GM12878 (cell line): Measurements from ENCODE around the gene TMEM120B. TPM values are rescaled to one million over a fixed set of nuclear protein-coding genes. Genes with fewer than 3 reads are reported as not detected.

Experiments used
- ATAC-seq: fragments of 200-7000 bp; cut with Tn5 transposase; 3 replicates; pipeline ENCODE4 v1.9.1; 2020; ENCODE audit warnings: mild to moderate bottlenecking, moderate library complexity
- BruUV-seq: library from RNA; stranded (reverse); fragments of 400-500 nt; replicated peaks from 2 replicates; lab custom pipeline; 2021; lab: Mats Ljungman, UMichigan
- CTCF ChIA-PET: fragments of 300-600 bp; sonication (Branson Sonifier 250); formaldehyde crosslinking; extraction: SDS; loops from one replicate; lab custom pipeline; 2021; ENCODE audit warnings: inconsistent platforms; lab: Yijun Ruan, JAX
- POLR2A ChIA-PET: fragments of 350-600 bp; formaldehyde crosslinking; extraction: SDS; loops from one replicate; lab custom pipeline; 2021; ENCODE audit warnings: inconsistent platforms; lab: Charles Lee
- RAD21 ChIA-PET: fragments of 300-600 bp; sonication (Branson Sonifier 250); formaldehyde crosslinking; loops from one replicate; lab custom pipeline; 2023; ENCODE audit warnings: antibody characterized with exemption; ENCODE audit not compliant: unreplicated experiment; lab: Charles Lee
- SMC1A ChIA-PET: fragments of 300-600 bp; sonication (Branson Sonifier 250); formaldehyde crosslinking; loops from one replicate; lab custom pipeline; 2023; ENCODE audit not compliant: unreplicated experiment, uncharacterized antibody; lab: Charles Lee
- DNase-seq: peaks from one replicate; pipeline ENCODE4 v3.0.0-alpha.2; 2011; ENCODE audit warnings: low read depth, low spot score
- FAIRE-seq: peaks from 3 replicates; lab custom pipeline; 2011; peaks lifted over from hg19 to GRCh38; lab: Jason Lieb, UNC
- H2AFZ ChIP-seq: 2 replicates; pipeline ENCODE4 v1.6.0; 2011; ENCODE audit warnings: low read depth, low read length, control low read depth; ENCODE audit not compliant: control insufficient read depth
- H3K27ac ChIP-seq: 2 replicates; pipeline ENCODE4 v1.5.1; 2011; ENCODE audit warnings: control low read depth; ENCODE audit not compliant: control insufficient read depth, insufficient read depth
- H3K27me3 ChIP-seq, 2 experiments: replicated peaks in 1 of 2; 2 replicates each; pipeline versions ENCODE4 v1.6.0 to v1.6.1; 2011; ENCODE audit warnings: low read length in 1 of 2; ENCODE audit not compliant: control insufficient read depth in 2 of 2, insufficient read depth in 2 of 2
- H3K36me3 ChIP-seq, 2 experiments: 2 replicates each; pipeline ENCODE4 v1.5.1; 2011; ENCODE audit warnings: low read length in 1 of 2; ENCODE audit not compliant: control insufficient read depth in 2 of 2, insufficient read depth in 2 of 2
- H3K4me1 ChIP-seq: 2 replicates; pipeline ENCODE4 v1.6.1; 2011; ENCODE audit warnings: mild to moderate bottlenecking, low read length, moderate library complexity, mixed read lengths; ENCODE audit not compliant: control insufficient read depth, insufficient read depth
- H3K4me2 ChIP-seq: 2 replicates; pipeline ENCODE4 v1.6.0; 2011; ENCODE audit warnings: control low read depth; ENCODE audit not compliant: control insufficient read depth, insufficient read depth
- H3K4me3 ChIP-seq: fragments of 200-600 bp; sonication (generic); 2 replicates; pipeline ENCODE4 v1.5.1; 2016
- H3K79me2 ChIP-seq: 2 replicates; pipeline ENCODE4 v1.6.0; 2011; ENCODE audit warnings: low read length; ENCODE audit not compliant: control insufficient read depth, insufficient read depth
- H3K9ac ChIP-seq: 2 replicates; pipeline ENCODE4 v1.8.0; 2011; ENCODE audit warnings: low read length, control low read depth, mixed read lengths; ENCODE audit not compliant: control insufficient read depth, insufficient read depth
- H3K9me3 ChIP-seq: replicated peaks from 3 replicates; pipeline ENCODE4 v1.5.1; 2011; ENCODE audit warnings: mild to moderate bottlenecking, low read length; ENCODE audit not compliant: control insufficient read depth, insufficient read depth
- H4K20me1 ChIP-seq: 2 replicates; pipeline ENCODE4 v1.6.0; 2011; ENCODE audit not compliant: control insufficient read depth, insufficient read depth
- BCL11A ChIP-seq: IDR thresholded peaks from 2 replicates; pipeline ENCODE4 v1.6.1; 2011; ENCODE audit warnings: low read depth, low read length
- CBX5 ChIP-seq: sonication (generic); IDR thresholded peaks from 2 replicates; pipeline ENCODE4 v1.6.1; 2016; ENCODE audit warnings: low read depth, moderate library complexity, mild to moderate bottlenecking, inconsistent platforms
- FOS ChIP-seq: IDR thresholded peaks from 3 replicates; pipeline ENCODE4 v1.6.1; 2011; ENCODE audit warnings: borderline replicate concordance; ENCODE audit not compliant: insufficient read length; ENCODE audit errors: extremely low read depth
- NRF1 ChIP-seq: conservative IDR thresholded peaks from 2 replicates; pipeline ENCODE4 v1.6.1; 2011; ENCODE audit warnings: mild to moderate bottlenecking, low read depth, low read length, improper control_type of control experiment
- SIX5 ChIP-seq: IDR thresholded peaks from 2 replicates; pipeline ENCODE4 v1.6.1; 2011; ENCODE audit warnings: mild to moderate bottlenecking, low read depth, low read length, moderate library complexity; ENCODE audit not compliant: severe bottlenecking
- WGBS: methylation state at CpG from one replicate; pipeline ENCODE4 v1.1.6; 2016; ENCODE audit warnings: low lambda C conversion rate; ENCODE audit not compliant: insufficient replicate concordance, insufficient coverage; ENCODE audit errors: missing lambda C conversion rate; 5-methylcytosine and 5-hydroxymethylcytosine counted together
- in situ Hi-C: fragments of 300-500 bp; cut with MboI; formaldehyde crosslinking; loops from 9 replicates; pipeline ENCODE4 v1.14.3; 2018; ENCODE audit warnings: mixed read lengths
- intact Hi-C: fragments of 100-400 bp; cut with micrococcal nuclease; formaldehyde crosslinking; loops from one replicate; pipeline ENCODE4 v1.14.2; 2022; ENCODE audit not compliant: unreplicated experiment
- polyA plus RNA-seq, 11 experiments: library from polyadenylated mRNA; depleted of rRNA in 4 of 11; unstranded in 6 of 11; stranded (reverse) in 5 of 11; fragments of >200 nt; fragmentation: Nextera tagmentation in 4 of 11; fragmentation: Illumina TruSeq in 1 of 11; extraction: Ambion mirVana in 4 of 11; extraction: Trizol in 1 of 11; gene quantifications; 1 replicate in 1 of 11; 2 replicates in 10 of 11; pipeline versions ENCODE4 v1.2.1 to v1.2.3, GENCODE V29; 2011 to 2016; ENCODE audit warnings: inconsistent platforms in 2 of 11, missing spikeins in 2 of 11, low read depth in 1 of 11
- total RNA-seq, 4 experiments: library from RNA; depleted of rRNA in 3 of 4; stranded (reverse); fragments of >200 nt in 3 of 4; fragmentation: Illumina TruSeq in 1 of 4; extraction: Trizol in 1 of 4; gene quantifications; 2 replicates each; pipeline versions ENCODE4 v1.2.1 to v1.2.3, GENCODE V29; 2013 to 2021
- TF ChIP-seq, protein P1 (sequence below): IDR thresholded peaks from 2 replicates; pipeline ENCODE4 v1.6.1; 2012; ENCODE audit warnings: mild to moderate bottlenecking, low read depth, low read length
- TF ChIP-seq, protein P2 (sequence below): fragments of 450-650 bp; IDR thresholded peaks from 2 replicates; pipeline ENCODE4 v1.6.1; 2017; ENCODE audit warnings: mild to moderate bottlenecking, moderate library complexity

TMEM120B gene
- total and polyA plus RNA-seq, 10 of the 15 experiments (the other 5 are each of a cell fraction or from before 2014, with no cell fraction given) = 4.0 to 26.2 (median 9.2) TPM

GRCh38 chr12:121701667-121702277, 10.8 kb upstream of the TMEM120B start:
- Histone ChIP-seq H3K79me2 (no peaks in the 10 kb centered on the region), H3K4me3 (no peak overlapping the region), H3K27me3 (no peaks in the 10 kb centered on the region; a peak in 1 of 4 replicates), H3K4me2 (no peak overlapping the region), H3K9ac (no peak overlapping the region), H4K20me1 (no peaks in the 10 kb centered on the region), H3K4me1 (no peaks in the 10 kb centered on the region), H3K9me3 (no peaks in the 10 kb centered on the region), H2AFZ (no peak overlapping the region), H3K36me3 (no peaks in the 10 kb centered on the region), H3K27ac (no peak overlapping the region)
- SMC1A ChIA-PET = interaction anchor here (0.5 to 2.2 kb wide), 7 partner anchors 10 to 110 kb away, joined by 3 to 11 read pairs (median 5); partner anchors contain the start of genes RHOF and TMEM120B
- 69% methylated on average over 3 of the region's 3 CpGs for WGBS
- RAD21 ChIA-PET = interaction anchor here (1.3 kb wide), 1 partner anchor 93 kb away, joined by 5 read pairs; no protein-coding TSS in a partner anchor
- CTCF ChIA-PET = interaction anchor here (0.7 to 12.4 kb wide), 9 partner anchors 8 to 187 kb away, joined by 3 to 128 read pairs (median 4); partner anchors contain the start of genes PSMD9 and RHOF
- POLR2A ChIA-PET = interaction anchor here (1.1 kb wide), 1 partner anchor 10 kb away, joined by 4 read pairs; the partner anchor contains the start of gene TMEM120B
- in situ Hi-C loops (loop anchor here (5.0 kb wide), 1 partner anchor 66 kb away; no protein-coding TSS in a partner anchor), intact Hi-C loops (no loop called here)
- DNase-seq (no peak), ATAC-seq (no peak), FAIRE-seq (no peak)
- TF ChIP-seq FOS = no peak
- TF ChIP-seq SIX5 = no peak
- TF ChIP-seq, protein P1, sequence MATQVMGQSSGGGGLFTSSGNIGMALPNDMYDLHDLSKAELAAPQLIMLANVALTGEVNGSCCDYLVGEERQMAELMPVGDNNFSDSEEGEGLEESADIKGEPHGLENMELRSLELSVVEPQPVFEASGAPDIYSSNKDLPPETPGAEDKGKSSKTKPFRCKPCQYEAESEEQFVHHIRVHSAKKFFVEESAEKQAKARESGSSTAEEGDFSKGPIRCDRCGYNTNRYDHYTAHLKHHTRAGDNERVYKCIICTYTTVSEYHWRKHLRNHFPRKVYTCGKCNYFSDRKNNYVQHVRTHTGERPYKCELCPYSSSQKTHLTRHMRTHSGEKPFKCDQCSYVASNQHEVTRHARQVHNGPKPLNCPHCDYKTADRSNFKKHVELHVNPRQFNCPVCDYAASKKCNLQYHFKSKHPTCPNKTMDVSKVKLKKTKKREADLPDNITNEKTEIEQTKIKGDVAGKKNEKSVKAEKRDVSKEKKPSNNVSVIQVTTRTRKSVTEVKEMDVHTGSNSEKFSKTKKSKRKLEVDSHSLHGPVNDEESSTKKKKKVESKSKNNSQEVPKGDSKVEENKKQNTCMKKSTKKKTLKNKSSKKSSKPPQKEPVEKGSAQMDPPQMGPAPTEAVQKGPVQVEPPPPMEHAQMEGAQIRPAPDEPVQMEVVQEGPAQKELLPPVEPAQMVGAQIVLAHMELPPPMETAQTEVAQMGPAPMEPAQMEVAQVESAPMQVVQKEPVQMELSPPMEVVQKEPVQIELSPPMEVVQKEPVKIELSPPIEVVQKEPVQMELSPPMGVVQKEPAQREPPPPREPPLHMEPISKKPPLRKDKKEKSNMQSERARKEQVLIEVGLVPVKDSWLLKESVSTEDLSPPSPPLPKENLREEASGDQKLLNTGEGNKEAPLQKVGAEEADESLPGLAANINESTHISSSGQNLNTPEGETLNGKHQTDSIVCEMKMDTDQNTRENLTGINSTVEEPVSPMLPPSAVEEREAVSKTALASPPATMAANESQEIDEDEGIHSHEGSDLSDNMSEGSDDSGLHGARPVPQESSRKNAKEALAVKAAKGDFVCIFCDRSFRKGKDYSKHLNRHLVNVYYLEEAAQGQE = no peak
- TF ChIP-seq CBX5 = no peak
- no peak for TF ChIP-seq BCL11A
- no peak for TF ChIP-seq NRF1
- TF ChIP-seq, protein P2, sequence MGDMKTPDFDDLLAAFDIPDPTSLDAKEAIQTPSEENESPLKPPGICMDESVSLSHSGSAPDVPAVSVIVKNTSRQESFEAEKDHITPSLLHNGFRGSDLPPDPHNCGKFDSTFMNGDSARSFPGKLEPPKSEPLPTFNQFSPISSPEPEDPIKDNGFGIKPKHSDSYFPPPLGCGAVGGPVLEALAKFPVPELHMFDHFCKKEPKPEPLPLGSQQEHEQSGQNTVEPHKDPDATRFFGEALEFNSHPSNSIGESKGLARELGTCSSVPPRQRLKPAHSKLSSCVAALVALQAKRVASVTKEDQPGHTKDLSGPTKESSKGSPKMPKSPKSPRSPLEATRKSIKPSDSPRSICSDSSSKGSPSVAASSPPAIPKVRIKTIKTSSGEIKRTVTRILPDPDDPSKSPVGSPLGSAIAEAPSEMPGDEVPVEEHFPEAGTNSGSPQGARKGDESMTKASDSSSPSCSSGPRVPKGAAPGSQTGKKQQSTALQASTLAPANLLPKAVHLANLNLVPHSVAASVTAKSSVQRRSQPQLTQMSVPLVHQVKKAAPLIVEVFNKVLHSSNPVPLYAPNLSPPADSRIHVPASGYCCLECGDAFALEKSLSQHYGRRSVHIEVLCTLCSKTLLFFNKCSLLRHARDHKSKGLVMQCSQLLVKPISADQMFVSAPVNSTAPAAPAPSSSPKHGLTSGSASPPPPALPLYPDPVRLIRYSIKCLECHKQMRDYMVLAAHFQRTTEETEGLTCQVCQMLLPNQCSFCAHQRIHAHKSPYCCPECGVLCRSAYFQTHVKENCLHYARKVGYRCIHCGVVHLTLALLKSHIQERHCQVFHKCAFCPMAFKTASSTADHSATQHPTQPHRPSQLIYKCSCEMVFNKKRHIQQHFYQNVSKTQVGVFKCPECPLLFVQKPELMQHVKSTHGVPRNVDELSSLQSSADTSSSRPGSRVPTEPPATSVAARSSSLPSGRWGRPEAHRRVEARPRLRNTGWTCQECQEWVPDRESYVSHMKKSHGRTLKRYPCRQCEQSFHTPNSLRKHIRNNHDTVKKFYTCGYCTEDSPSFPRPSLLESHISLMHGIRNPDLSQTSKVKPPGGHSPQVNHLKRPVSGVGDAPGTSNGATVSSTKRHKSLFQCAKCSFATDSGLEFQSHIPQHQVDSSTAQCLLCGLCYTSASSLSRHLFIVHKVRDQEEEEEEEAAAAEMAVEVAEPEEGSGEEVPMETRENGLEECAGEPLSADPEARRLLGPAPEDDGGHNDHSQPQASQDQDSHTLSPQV = no peak
- BruUV-seq = no TSS peak
